Esophagus muscularis mucosa (tissue), 3 donors: ENCODE results near the gene TTC4.

Source experiments
- CTCF ChIP-seq, 3 experiments: fragments of 200-600 bp in 2 of 3; fragments of 450-650 bp in 1 of 3; sonication (generic) in 2 of 3; IDR thresholded peaks; one replicate each; pipeline ENCODE4 v1.5.1; 2017 to 2019; ENCODE audit warnings: antibody characterized with exemption in 3 of 3, mild to moderate bottlenecking in 2 of 3, moderate library complexity in 1 of 3
- POLR2A ChIP-seq: fragments of 450-650 bp; IDR thresholded peaks from one replicate; pipeline ENCODE4 v1.6.1; 2017; ENCODE audit warnings: antibody characterized with exemption, moderate library complexity, mild to moderate bottlenecking, low read depth
- POLR2AphosphoS5 ChIP-seq, 2 donors: sonication (generic); formaldehyde crosslinking; IDR thresholded peaks; one replicate each; pipeline ENCODE4 v1.6.1; 2017; ENCODE audit warnings: antibody characterized with exemption in 2 of 2

- TF ChIP-seq CTCF (IDR thresholded peaks at IDR 0.05) (no peak), POLR2A (no peak), POLR2AphosphoS5 (IDR thresholded peaks at IDR 0.05) (no peak)
These were observed 674 bp upstream of the TTC4 start for GRCh38 chr1:54714881-54715492.
